ENCODE measurements around the gene KCNN2. TPM values are rescaled to one million over a fixed set of nuclear protein-coding genes. Genes with fewer than 3 reads are reported as not detected.

KCNN2 gene
- total RNA-seq, 3 donors from 2014 or later: 0.16 to 0.33 TPM; not detected in 1

DNA sequence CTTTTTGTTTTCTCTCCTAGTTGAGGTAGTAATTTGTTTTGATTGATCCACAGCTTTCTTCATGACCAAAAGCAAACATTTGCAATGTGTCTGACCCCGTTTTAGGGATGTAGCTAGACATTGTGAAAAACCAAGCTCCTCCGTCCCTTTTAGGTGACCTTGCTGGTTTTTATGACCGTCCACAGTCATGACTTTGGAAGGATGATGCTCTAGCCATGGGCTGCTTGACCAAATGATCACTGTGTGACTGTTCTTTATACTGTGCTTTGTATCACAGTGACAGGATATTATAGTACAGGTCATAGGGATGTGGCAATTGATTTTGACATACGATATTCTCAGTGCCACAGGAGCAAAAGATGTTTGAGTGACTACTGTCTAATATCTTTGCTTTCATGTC, 54.4 kb downstream of the KCNN2 start:
- no peak overlapping the region for H3K4me3 ChIP-seq
- H3K27me3 ChIP-seq: no peaks in the 10 kb centered on the region
- no peaks in the 10 kb centered on the region for H3K4me1 ChIP-seq
- no peak overlapping the region for H3K27ac ChIP-seq
- no peak for DNase-seq (ENCODE audit: low spot score in 2 of 2)
- intact Hi-C loops (cut with DNase I; ENCODE audit: low total_unique reads): no loop called here
- TF ChIP-seq, protein P1, sequence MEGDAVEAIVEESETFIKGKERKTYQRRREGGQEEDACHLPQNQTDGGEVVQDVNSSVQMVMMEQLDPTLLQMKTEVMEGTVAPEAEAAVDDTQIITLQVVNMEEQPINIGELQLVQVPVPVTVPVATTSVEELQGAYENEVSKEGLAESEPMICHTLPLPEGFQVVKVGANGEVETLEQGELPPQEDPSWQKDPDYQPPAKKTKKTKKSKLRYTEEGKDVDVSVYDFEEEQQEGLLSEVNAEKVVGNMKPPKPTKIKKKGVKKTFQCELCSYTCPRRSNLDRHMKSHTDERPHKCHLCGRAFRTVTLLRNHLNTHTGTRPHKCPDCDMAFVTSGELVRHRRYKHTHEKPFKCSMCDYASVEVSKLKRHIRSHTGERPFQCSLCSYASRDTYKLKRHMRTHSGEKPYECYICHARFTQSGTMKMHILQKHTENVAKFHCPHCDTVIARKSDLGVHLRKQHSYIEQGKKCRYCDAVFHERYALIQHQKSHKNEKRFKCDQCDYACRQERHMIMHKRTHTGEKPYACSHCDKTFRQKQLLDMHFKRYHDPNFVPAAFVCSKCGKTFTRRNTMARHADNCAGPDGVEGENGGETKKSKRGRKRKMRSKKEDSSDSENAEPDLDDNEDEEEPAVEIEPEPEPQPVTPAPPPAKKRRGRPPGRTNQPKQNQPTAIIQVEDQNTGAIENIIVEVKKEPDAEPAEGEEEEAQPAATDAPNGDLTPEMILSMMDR (IDR thresholded peaks at IDR 0.05): no peak
- no peak for TF ChIP-seq POLR2AphosphoS5 (IDR thresholded peaks at IDR 0.05)
- no peak for TF ChIP-seq POLR2A (IDR thresholded peaks at IDR 0.05)
- H3K36me3 ChIP-seq: no peaks in the 10 kb centered on the region
- H3K9me3 ChIP-seq: no peaks in the 10 kb centered on the region

DNA sequence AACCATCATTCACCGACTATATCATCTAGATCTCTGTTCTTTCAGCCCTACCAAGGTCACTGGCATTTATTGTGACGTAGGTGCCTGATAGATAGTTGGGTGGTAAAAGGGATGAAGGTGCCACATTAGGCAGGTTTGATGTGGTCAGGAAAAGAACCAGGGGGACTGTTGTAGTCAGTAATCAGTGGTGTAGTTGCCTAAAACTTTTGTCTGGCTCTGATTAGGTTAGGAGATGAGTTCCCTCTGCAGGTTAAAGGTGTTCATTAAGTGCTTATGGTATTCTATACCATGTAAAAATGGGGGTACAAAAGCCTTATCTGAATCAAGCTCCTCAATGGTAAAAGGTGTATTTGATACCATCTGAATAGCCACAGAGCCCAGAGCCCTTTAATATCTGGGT, 55.6 kb downstream of the KCNN2 start:
- no peaks in the 10 kb centered on the region for H3K9me3 ChIP-seq
- no peak overlapping the region for H3K27ac ChIP-seq
- no peaks in the 10 kb centered on the region for H3K36me3 ChIP-seq
- no peaks in the 10 kb centered on the region for H3K4me1 ChIP-seq
- no peaks in the 10 kb centered on the region for H3K27me3 ChIP-seq
- no peak for DNase-seq (ENCODE audit: low spot score in 2 of 2)
- TF ChIP-seq POLR2A (IDR thresholded peaks at IDR 0.05) (no peak), POLR2AphosphoS5 (IDR thresholded peaks at IDR 0.05) (no peak)
- TF ChIP-seq, protein P1 (IDR thresholded peaks at IDR 0.05): no peak
- no peak overlapping the region for H3K4me3 ChIP-seq
- intact Hi-C loops (cut with DNase I; ENCODE audit: low total_unique reads): no loop called here

DNA sequence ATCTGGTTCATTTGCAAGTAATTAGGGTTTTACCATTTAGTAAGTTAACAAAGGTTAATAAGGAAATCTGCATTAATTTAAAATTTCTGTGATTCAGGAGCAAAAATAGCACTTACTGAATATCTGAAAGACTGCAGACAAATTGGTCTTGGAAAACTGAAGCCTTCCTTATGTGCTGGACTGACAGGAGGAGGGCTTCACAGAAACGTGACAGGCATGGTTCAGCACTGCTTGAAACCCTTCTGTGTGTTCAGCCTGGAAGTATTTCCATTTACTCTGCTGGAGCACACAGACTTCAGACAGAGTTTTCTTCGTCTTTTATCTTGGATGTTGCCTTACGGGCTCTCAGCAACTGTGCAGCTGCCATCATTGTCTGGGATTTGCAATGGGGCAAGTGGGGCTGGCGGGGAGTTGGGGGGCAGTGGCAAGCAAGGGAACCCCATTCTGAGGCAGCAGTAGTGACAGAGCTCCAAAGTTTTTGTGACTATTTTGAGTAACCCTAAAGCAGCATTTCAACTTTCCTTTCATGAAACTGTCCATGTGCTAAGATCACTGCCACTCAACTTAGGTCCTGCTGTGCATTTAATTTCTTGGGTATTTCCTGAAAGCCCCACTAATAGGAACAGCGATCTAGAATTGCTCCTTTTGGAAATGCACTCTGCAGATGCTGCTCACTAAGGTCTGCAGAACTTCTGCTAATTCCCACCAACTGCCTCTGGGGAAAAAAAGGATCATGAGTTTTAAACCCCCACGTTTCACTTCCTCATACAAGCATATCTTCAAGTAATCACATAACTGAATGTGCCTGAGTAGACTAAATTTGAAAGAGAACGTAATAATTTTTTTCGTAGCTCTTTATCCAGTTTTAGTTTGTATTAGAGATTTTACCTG, 56.6 kb downstream of the KCNN2 start:
- Histone ChIP-seq H3K9me3 (no peaks in the 10 kb centered on the region), H3K27me3 (no peaks in the 10 kb centered on the region), H3K4me3 (no peak overlapping the region), H3K36me3 (no peaks in the 10 kb centered on the region), H3K27ac (no peak overlapping the region), H3K4me1 (no peaks in the 10 kb centered on the region)
- intact Hi-C loops (cut with DNase I; ENCODE audit: low total_unique reads): no loop called here
- DNase-seq (ENCODE audit: low spot score in 2 of 2): no peak
- TF ChIP-seq POLR2AphosphoS5 (IDR thresholded peaks at IDR 0.05) (no peak), POLR2A (IDR thresholded peaks at IDR 0.05) (no peak)
- TF ChIP-seq, protein P1 (IDR thresholded peaks at IDR 0.05): no peak

DNA sequence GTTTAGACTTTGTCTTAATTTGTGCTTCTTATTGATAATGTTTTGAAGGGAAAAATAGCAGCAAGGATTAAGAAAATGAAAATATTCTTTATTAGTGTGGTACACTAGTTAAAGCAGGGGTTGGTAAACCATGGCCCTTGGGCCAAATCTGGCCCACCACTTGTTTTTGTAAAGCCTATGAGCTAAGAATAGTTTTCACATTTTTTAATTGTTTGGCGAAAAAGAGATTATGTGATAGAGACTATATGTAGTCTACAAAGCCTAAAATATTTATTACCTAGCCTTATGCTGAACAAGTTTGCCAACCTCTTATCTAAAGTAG, 57.2 kb downstream of the KCNN2 start:
- H3K4me3 ChIP-seq: no peak overlapping the region
- no peaks in the 10 kb centered on the region for H3K4me1 ChIP-seq
- no peak for DNase-seq (ENCODE audit: low spot score in 2 of 2)
- no peak overlapping the region for H3K27ac ChIP-seq
- TF ChIP-seq POLR2A (IDR thresholded peaks at IDR 0.05) (no peak), POLR2AphosphoS5 (IDR thresholded peaks at IDR 0.05) (no peak)
- TF ChIP-seq, protein P1 (IDR thresholded peaks at IDR 0.05): no peak
- H3K27me3 ChIP-seq: no peaks in the 10 kb centered on the region
- intact Hi-C loops (cut with DNase I; ENCODE audit: low total_unique reads): no loop called here
- H3K36me3 ChIP-seq: no peaks in the 10 kb centered on the region
- no peaks in the 10 kb centered on the region for H3K9me3 ChIP-seq

DNA sequence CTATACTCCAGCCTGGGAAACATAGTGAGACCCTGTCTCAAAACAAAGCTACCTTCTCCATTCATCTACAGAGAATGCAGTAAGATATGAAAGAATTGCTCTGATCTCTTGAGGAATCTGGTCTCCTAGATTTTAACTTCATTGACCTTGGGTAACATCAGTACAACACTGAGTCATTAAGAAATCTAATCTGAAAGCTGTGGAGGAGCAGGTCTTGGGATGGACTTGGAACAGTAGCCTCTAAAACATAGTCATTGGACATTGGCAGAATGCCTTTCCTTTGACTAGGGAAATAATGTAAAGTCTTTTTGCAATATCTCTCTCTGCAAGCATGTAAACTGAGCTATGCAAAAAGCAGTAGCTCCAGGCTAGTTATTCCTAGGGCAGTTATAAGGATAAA, 58.1 kb downstream of the KCNN2 start:
- Histone ChIP-seq H3K9me3 (no peaks in the 10 kb centered on the region), H3K4me1 (no peaks in the 10 kb centered on the region), H3K4me3 (no peak overlapping the region), H3K36me3 (no peaks in the 10 kb centered on the region), H3K27ac (no peak overlapping the region), H3K27me3 (no peaks in the 10 kb centered on the region)
- no peak for DNase-seq (ENCODE audit: low spot score in 2 of 2)
- intact Hi-C loops (cut with DNase I; ENCODE audit: low total_unique reads): no loop called here
- TF ChIP-seq, protein P1 (IDR thresholded peaks at IDR 0.05): no peak
- TF ChIP-seq POLR2AphosphoS5 (IDR thresholded peaks at IDR 0.05) (no peak), POLR2A (IDR thresholded peaks at IDR 0.05) (no peak)

Measured in breast epithelium (tissue), 4 donors.